Measurements from ENCODE around the gene NGF.

- TF ChIP-seq, protein P1, sequence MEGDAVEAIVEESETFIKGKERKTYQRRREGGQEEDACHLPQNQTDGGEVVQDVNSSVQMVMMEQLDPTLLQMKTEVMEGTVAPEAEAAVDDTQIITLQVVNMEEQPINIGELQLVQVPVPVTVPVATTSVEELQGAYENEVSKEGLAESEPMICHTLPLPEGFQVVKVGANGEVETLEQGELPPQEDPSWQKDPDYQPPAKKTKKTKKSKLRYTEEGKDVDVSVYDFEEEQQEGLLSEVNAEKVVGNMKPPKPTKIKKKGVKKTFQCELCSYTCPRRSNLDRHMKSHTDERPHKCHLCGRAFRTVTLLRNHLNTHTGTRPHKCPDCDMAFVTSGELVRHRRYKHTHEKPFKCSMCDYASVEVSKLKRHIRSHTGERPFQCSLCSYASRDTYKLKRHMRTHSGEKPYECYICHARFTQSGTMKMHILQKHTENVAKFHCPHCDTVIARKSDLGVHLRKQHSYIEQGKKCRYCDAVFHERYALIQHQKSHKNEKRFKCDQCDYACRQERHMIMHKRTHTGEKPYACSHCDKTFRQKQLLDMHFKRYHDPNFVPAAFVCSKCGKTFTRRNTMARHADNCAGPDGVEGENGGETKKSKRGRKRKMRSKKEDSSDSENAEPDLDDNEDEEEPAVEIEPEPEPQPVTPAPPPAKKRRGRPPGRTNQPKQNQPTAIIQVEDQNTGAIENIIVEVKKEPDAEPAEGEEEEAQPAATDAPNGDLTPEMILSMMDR (conservative IDR thresholded peaks at IDR 0.05; ENCODE audit: low read depth, low read length): no peak
- no peak for TF ChIP-seq EZH2 (IDR thresholded peaks at IDR 0.05; ENCODE audit: borderline replicate concordance, low read depth, low read length, poor library complexity, severe bottlenecking)
Observed at GRCh38 chr1:115322631-115323030, 15.4 kb downstream of the NGF start.

Data from A673 (cell line).